SW480 (cell line): ENCODE measurements around the gene PYGM.
A peak's percentile ranks its signal among the peaks of the same experiment; 100 is the strongest.

Experiments
- DNase-seq: peaks from one replicate; pipeline ENCODE4 v3.0.0-alpha.2; 2016; ENCODE audit warnings: low spot score

Gene PYGM

DNA sequence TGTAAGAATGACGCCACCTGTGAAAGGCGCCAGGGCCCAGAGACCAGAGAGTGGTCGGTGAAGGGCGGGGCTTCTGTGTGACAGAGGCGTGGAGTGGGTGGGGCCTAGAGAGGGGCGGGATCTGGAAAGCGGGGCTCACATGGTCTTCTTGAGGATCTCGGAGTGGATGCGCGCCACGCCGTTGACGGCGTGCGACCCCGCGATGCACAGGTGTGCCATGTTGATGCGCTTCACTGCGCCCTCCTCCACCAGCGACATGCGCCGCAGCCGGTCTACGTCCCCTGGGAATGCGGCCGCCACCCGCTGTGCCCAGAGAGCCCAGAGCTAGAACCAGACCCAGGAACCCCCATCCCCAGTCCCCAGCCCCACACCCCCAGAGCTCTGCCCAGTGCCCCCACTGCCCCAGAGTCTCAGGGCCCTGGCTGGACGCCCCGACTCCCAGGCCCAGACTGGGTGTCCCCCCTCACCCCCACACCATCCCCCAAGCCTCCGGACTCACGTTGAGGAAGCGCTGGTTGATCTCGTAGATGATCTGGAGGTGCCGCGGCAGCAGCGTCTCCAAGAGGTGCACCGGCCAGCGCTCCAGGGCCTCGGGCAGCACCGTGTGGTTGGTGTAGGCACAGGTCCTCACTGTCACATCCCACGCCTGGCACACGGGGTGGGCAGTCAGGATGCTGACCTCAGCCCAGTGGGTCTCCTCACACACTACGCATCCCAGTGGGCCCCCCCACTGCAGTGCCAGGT is 6.2 kb downstream of the PYGM start:
- no peak for DNase-seq

DNA sequence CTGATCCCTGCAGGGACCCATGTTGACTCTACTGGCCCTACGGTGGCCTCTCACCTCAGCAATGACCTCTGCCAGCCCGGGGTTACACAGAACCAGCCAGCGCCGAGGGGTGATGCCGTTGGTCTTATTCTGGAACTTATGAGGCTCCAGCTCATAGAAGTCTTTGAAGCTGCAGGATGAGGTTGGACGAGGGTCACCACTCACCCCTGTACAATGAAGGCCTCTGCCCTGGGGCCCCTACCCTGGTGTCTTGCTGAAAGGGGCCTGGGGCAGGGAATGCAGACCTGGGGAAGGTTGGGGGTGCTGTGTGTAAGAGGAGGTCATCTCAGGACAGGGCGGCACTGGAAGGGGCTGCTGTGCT is 6.8 kb downstream of the PYGM start:
- no peak for DNase-seq

DNA sequence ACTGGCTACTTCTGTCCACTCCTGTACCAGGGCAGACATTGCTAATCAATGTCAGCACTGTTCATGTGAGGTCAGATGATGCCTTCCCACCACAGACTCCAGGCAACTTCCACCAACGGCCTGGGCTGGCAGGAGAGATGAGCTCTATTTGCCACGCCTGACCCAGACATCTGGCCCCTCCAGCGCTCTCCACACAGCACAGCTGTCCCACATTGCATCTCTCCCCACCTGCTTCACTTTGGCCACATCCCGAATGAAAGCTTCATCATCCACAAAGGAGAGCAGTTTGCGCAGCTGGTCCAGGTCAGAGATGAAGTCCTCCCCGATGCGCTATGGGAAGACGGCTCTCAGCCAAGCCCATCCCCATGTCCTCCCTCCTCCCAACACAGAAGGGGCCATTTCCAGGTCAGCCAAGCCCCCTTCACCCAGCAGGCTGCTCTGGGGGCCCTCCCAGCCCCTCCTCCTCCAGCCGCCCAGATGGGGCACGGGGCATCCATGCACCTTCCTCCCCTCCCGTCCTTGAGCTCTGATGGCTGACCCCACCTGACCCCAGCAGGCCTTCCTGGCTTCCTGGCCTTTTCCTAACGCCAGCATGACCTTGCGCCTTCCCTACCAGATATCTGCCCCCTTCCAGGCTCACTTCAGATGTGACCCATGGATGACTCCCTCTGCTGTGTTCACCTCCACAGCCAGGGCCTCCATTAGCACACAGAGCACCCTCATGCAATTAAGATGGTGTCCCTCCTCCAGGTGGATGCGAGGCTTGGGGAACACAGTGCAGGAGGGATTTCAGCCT is 7.4 kb downstream of the PYGM start:
- DNase-seq, result no peak

DNA sequence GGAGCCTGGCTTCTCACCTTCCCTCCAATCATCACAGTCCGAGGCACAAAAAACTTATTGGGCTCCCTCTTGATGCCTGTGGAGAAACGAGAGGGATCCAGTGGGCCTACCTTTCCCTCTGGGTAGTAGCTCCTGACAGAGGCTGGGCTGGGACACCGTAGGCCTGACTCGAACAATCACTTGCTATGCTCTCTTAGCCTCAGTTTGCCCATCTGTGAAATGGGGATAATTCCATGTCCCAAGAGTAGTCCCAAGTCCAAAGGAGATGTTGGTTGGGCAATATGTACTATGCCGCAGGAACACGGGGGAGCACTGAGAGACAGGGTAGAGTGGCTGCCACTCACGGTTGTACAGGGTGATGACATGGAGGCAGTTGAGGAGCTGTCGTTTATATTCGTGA is 8.2 kb downstream of the PYGM start:
- no peak for DNase-seq

DNA sequence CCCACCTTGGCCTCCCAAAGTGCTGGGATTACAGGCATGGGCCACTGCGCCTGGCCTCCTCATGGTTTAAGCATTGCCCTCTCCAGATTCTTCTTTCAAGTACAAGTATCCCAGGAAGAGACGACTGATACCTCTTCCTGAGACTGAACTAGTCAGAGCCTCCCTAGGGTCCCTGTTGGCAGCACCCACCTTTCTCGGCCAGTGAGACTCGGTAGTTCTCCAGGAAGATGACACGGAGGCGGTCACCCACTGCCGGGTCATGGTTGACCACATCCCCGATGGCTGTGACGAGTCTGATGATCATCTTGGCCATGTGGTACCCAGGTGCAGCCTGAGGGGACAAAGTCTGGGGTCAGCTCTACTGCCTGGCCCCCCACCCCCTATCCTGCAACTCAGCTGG is 8.6 kb downstream of the PYGM start:
- DNase-seq, result no peak

DNA sequence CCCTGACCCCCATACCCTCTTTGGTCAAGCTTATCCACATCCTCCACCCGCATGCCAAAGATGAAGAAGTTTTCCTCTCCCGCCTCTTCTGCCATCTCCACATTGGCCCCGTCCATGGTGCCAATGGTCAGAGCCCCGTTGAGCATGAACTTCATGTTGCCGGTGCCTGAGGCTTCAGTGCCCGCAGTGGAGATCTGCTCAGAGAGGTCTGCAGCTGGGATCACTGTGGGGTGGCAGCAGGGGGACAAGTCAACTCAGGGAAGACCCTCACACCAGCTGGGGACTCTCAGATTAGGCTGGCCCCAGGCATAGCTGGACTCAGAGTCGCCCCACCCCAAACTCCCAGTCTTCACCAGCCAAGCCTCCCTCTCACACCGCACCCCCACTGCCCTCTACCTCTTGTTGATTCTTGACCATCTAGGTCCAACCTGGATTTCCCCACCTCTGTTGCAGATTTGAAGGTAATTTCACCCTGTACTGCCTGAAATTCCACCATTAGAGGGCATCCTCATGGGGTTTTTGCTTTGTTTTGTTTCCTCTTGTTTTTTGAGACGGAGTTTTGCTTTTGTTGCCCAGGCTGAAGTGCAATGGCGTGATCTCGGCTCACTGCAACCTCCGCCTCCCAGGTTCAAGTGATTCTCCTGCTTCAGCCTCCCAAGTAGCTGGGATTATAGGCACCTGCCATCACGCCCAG is 9.3 kb downstream of the PYGM start:
- no peak for DNase-seq

DNA sequence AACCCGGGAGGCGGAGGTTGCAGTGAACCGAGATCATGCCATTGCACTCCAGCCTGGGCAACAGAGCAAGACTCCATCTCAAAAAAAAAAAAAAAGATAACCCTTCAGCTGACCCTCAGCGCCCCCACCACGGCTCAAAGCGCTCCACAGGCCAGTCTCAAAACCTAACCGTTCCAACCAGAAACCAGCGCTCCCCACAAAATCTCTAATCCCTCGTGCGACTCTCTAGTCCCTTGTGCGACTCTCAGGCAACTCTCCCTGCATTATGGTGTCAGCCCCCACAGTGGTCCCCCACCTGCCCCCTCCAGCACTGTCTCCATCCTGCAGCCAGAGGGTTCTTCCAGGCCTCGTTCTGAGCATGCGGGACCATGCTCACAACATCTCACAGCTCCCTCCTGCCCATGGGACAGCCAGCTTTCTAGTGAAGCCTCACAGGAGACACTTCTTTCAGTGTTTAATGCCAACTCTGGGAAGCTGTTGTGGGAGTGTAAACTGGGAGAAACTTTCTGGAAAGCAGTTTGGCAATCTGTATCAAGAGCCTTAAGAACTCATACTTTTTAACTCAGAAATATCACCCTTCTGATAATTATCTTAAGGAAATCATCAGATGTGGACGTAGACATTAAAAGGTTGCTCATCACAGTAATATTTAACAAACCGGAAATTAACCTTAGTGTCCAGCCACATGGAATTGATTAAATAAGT is 11.7 kb downstream of the PYGM start:
- no peak for DNase-seq

DNA sequence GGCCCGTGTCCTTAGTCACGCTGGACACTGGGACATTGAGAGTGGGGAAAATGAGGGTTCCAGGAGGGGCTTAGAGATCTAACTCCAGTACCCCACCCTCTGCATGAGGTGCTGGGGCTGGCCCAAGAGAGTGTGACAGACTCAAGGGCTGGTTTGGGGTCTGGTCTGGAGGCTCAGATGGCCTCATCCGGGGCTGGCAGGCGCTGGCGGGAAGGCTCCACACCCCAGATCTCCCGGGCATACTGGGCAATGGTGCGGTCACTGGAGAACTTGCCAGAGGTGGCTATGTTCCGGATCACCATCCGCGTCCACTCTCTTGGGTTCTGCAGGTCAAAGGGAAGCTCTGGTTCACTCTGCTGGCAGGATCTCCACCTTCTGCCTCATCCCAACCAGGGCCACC is 13.3 kb downstream of the PYGM start:
- no peak for DNase-seq

DNA sequence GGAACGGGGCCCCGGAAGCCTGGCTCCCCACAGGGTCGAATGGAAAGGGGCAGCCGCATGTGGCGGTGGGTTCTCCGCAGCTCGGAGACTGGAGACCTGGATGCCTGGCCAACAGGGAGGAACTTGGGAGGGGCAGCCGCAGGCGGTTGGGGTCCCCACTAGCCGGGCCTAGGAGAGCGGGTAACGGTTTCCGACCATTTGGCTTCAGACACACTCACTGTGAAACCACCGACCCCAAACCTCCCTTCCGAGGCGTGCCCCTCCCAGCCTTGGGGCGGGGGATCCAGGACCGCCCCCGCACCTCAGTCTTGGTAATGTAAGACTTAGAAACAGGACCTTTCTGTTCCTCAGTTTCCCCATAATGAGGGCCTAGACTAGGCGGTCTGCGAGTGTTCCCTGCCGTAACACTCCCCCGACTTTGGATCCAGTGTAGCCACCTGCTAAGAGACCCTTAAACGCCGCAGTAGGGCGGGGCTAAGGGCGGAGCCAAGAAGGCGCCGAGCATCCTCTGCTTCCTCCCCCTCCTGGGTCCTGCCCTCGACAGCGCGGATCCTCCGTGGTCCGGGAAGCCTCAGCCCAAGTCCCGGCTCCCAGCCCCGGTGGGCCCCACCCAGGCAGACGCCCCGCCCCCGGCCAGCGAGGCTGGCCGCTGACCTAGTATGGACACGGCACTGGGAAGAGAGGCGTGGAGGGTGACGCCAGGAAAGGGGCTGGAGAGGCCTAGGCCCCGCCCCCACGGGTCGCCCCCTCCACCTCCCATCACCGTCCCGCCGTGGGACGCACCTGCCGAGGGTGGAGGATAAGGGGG is 14.0 kb downstream of the PYGM start:
- DNase-seq, result no peak

DNA sequence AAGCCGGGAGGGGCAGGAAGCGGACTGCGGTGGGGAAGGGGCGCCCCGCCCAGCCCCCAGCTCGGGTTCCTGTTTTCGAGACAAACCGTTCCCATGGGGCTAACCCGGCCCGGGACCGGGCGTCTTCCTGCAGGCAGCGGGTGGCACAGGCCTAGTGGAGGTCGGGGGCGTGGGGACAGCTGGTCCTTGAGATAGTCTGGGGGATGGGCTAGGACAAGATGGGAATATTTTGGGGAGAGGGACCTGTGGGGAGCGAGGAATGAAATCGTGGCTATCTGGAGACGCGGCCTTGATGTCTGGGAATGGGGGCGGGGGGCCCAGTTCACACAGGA is 14.6 kb downstream of the PYGM start:
- DNase-seq, result no peak

DNA sequence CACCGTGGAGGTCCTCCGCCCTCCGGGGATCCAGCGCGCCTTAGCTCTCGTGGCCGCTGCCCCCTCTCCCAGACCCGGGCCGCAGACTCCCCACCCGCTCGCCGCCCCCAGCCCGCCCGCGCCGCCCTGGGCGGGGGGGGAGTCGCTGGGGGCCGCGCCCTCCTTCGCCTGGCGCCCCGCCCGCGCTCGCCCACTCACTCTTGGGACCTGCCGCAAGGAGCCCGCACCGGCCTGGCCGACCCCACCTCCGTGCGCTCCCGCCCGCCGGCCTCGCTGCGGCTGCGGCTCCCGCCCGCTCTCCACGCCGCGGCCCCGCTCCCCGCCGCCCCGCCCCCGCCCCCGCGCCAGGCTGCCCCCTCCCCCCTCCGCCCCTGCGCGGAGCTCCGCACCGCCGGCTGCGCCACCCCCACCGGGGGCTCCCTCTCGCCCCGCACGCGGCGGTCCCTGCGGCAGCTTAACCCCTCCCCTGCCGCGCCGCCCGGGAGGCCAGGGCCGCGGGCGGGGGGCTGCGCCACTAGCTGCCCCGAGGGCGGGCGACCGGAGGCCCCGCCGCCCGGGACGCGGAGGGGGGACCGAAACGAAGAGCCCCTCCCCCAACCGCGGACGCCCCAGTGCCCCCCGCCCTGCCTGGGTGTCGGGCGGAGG is 15.1 kb downstream of the PYGM start:
- no peak for DNase-seq

DNA sequence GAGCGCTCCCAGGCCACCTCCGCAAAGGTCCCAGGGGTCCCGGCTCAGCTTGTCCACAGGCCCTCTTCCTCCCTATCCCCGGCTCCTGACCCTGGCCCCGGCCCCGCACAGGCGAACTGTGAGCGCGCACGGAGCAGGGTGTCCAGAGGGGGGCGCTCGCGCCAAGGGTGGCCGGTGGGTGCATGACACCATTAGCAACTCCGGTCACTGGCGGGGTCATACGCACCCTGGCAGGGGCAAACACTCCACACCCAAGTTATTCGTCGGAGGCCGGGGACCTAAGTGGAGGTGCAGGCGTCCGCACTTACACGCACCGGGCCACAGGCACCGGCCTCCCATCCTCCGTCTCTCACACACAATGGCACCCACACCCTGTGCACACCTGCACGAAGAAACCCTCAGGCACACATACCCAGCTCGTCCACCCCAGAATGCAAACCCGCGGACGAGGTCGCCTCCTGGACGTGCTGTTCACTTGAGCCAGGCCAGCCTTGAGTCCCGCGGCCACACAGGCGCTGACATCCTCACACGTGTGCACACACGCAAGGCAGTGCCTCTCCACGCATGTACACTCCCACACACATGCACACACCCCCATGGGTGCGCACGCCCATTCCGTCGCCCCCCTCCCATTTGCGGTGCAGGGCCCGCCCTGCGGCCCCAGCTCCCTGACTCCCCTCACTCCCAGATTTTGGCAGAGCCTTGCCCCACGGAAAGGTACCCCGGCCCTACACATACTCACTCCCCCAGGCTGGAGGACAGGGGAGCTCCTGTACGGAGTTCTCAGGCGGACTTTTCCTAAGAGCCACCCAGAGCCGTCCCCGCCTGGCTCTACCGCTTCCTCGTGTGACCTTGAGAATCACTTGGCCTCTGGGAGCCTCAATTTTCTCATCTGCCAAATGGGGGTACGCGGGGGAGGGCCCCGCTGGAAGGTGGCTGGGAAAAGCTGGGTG is 15.9 kb downstream of the PYGM start, which contains the start of gene RASGRP2:
Gene RASGRP2, minus strand, starts transcription at position 552 of the 953 bp plus-strand sequence. CDS start 1,276 bp downstream, outside the sequence.
- DNase-seq, result peak; percentile 68

DNA sequence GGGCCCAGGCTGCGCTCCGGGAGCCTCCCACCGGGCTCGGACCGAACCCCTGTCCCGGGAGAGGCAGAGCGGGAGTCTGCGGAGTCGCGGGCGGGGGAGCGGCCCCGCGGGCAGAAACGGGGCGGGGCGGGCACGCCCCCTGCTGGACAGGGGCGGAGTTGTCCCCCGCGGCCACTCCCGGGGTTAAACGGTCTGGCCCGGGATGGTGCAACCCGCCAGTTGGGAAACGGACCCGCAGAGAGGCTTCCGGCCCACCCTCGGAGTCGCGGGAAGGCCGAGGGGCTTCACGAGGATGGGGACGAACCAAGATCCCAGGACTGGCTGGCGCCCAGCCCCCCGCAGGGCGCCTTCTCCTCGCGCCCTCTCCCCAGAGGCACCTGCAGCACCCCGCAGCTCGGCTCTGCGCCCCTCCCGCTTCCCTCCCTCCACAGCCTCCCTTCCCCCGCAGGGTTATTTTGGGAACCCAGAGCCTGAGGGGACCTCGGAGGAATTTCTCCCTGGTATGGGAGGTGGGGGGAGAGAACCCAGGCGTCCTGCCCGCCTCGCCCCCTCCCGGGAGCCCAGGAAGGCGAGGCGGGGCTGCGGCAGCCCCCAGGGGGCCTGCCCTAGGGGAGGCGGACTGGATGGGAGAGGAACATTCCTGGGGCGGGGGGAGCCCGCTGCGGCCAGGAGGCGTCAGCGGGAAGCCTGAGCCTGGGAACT is 16.7 kb downstream of the PYGM start:
- peak; percentile 45 for DNase-seq

DNA sequence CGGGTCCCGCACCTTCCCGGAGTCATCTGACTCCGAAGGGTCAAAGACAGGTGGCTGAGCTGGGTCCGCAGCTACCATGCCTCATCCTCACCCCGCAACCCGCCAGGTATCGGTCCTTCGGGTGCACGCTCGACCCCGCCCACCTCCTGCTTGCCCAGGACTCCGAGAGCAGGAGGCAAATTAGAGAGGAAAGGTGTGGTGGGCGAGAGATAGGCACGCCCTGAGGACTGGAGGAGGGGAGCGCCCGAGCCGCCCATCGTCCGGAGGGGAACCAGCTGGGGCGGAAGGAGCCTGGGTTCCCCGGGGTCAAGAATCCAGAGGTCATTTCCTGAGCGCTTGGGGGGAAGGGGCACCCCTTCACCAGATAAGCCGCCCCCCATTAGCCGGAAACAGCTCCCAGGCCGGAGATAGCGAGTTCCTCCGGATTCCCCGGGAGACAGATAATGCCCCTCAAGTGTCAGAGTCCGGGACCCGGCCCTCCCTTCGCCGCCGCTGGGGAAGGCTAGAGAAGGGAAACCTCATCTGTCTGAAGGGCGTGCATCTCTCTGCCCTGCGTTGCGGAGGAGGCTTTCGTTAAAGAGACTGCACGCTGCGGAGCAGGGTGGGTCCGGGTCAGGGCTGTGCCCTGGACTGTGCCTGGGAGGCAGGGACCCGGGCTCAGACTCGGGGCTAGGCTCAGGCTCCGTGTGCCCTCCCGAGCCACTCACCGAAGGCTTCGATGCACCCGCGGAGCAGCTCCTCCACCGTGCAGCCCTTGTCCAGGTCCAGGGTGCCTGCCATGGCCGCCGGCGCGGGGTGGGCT is 17.5 kb downstream of the PYGM start:
- DNase-seq, result peak; percentile 27

DNA sequence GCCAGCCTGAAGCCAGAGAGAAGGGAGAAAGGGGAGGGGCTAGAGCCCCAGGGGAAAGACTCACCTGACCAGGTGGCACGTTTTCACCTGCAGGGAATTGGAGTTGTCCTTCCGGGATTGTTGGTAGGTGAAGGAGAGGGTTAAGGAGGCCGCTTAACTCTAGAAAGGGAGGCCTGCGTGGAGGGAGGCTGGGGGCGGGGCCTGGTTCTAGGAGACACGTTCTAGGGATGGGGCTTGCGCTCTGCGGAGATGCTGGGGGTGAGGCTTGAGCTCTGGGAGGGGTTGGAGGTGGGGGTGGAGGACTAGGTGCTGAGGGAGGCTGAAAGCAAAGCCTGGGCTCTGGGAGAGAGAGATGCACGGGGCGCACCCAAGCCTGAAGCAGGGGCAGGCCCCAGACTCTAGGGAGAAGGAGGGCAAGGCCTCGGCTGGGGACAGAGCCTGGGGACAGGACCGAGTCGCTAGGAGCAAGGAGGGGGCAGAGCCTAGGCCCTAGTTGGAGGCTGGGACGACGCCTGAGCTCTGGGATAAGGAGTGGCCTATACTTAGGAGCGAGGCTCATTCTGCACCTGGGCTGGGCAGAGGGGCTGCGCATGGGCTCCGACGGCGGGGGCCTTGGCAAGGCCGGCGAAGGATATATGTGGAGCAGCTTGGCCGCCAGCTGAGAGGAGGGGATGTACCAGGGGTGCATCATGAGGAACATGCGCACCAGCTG is 18.2 kb downstream of the PYGM start:
- DNase-seq, result no peak

DNA sequence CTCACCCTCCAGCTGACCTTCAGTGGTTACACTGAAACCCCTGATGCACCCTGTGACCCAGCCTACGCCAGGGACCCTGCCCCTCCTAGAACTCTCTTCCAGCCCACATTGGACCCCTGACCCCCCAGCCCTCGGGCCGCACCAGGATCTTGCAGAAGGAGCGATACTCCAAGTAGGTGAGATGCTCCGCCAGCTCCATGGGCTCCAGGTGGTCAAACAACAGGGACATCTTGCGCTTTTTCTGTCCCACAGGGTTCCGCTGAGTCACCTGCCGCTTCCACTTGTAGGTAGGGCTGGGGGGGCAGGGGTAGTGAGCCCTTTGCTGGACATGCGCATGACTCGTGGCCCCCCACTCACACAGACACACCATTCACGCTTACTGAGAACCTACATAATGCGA is 19.9 kb downstream of the PYGM start:
- no peak for DNase-seq

DNA sequence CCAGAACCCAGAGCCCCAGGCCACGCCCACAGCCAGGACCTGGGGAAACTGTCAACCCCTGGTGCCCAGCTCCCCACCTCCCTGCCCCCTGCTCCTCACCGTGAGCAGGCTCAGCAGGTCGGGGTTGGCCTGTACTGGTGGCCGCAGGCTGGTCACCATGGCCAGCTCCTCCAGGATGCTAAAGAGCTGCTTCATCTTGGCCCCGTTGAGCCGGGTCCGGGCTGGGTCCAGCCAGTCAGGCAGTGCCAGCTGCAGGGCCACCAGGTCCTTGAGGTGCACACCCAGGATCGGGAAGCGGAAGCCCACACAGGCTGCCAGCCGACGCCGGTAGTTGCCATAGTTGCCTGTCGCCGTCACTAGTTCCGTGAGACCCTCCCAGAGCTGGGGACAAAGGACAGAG is 23.1 kb downstream of the PYGM start:
- no peak for DNase-seq

DNA sequence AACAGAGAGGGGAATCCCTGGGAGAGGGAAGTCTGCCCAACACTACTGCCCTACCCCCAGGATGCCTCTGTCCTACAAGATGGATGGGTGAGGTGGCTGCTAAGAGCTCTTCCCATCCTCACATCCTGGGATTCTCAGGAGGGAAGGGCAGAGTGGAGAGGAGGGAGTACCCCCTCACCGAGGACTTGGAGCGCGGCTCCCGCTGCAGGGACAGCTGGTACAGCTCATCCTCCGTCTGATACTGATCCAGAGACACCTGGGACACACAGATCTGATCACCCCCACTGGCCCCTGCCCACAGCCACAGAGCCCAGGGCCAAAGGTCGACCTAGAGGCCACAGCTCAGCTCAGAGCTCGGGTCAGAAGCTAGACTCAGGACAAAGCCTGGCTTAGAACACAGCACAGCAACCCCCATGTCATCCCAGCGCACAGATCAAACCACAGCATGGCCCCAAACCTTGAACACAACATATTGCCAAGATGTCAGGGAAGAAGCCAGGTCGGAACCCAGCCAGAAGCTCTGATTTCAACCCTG is 24.0 kb downstream of the PYGM start:
- no peak for DNase-seq
